ENCODE data around the gene HOGA1.
"Not testable (repeated sequence)": the region's sequence is repeated elsewhere in the genome, so short reads cannot be mapped to it uniquely, and the experiment has no call there.

Gene HOGA1

DNA sequence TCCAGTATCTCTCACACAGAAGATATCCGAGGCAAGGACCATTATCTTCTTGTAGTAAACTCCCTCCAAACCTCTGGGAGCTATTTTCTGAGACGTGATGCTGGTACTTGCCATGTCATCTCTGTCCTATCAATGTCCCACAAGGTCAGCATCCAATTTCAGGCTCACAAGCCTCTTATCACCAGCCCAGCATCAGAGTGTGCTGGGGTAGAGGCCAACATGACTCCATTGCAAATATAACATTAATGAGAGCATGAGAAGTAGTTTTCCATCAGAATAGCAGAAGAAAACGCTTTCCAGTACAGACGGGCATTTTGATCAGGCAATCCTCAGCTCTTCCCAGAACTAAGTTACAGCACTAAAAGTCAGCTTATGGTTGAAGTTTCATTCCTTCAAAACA is 43.5 kb downstream of the HOGA1 start:
- TF ChIP-seq CTCF (conservative IDR thresholded peaks at IDR 0.05; ENCODE audit: low read depth, low read length) = no peak
- no peak overlapping the region for H3K4me3 ChIP-seq (ENCODE audit: low read length)
- no peak for DNase-seq (ENCODE audit: low read depth)

DNA sequence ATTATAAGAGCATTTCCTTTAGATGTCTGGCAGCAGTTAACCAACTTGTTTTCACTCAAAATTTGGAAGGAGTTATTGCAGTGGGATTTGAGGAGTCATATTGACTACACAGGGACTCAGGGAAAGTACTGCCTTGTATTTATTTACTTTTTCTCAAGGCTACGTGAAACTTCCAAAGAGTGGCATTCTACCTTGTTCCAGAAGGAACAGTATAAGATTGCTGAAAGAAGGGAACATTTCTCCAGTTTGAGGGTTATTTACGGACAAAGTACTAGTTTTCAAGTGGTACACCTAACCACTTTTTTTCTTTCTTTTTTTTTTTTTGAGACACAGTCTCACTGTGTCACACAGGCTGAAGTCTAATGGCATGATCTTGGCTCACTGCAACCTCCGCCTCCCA is 44.0 kb downstream of the HOGA1 start:
- no peak overlapping the region for H3K4me3 ChIP-seq (ENCODE audit: low read length)
- no peak for TF ChIP-seq CTCF (conservative IDR thresholded peaks at IDR 0.05; ENCODE audit: low read depth, low read length)
- DNase-seq (ENCODE audit: low read depth) = no peak

GRCh38 chr10:97629289-97629688 is 45.1 kb downstream of the HOGA1 start:
- no peak for DNase-seq (ENCODE audit: low read depth)
- no peak for TF ChIP-seq CTCF (conservative IDR thresholded peaks at IDR 0.05; ENCODE audit: low read depth, low read length)
- no peak overlapping the region for H3K4me3 ChIP-seq (ENCODE audit: low read length)

DNA sequence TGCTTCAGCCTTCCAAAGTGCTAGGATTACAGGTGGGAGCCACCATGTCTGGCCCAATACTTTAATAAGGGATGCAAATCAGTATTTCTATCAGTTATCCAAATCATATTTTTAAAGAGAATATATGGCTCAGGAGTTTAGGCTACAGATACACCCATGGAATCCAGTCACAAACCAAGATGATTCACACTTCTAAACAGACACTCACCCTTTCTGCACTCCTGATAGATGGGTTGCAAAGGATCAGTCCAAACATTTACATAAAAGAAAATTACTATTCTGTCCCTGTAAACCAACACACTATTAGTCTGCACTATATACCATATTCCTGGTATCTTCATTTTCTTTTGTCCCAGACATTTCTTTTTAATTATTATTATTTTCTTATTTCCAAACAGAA is 46.9 kb downstream of the HOGA1 start:
- DNase-seq (ENCODE audit: low read depth) = no peak
- no peak for TF ChIP-seq CTCF (conservative IDR thresholded peaks at IDR 0.05; ENCODE audit: low read depth, low read length)
- H3K4me3 ChIP-seq (ENCODE audit: low read length) = no peak overlapping the region

- no peak for TF ChIP-seq CTCF (conservative IDR thresholded peaks at IDR 0.05; ENCODE audit: low read depth, low read length)
- peak; percentile 53 for DNase-seq (ENCODE audit: low read depth)
- peak within 1 kb of the TSS; percentile 89 for H3K4me3 ChIP-seq (ENCODE audit: low read length)
Observed at GRCh38 chr10:97632949-97633884, 49.0 kb downstream of the HOGA1 start, which contains the start of gene MORN4. MORN4 (minus strand) TSS chr10:97633500; CDS start chr10:97619653, 13,847 bp downstream.

- no peak for TF ChIP-seq CTCF (conservative IDR thresholded peaks at IDR 0.05; ENCODE audit: low read depth, low read length)
- H3K4me3 ChIP-seq (ENCODE audit: low read length) = peak overlapping the region; percentile 89
- no peak for DNase-seq (ENCODE audit: low read depth)
Observed at GRCh38 chr10:97633921-97634320, 49.7 kb downstream of the HOGA1 start.

GRCh38 chr10:97635577-97635976 is 51.4 kb downstream of the HOGA1 start:
- H3K4me3 ChIP-seq (ENCODE audit: low read length) = no peak overlapping the region
- DNase-seq (ENCODE audit: low read depth) = no peak
- TF ChIP-seq CTCF (conservative IDR thresholded peaks at IDR 0.05; ENCODE audit: low read depth, low read length) = no peak

- DNase-seq (ENCODE audit: low read depth); H3K4me3 ChIP-seq (ENCODE audit: low read length): not testable (repeated sequence)
Observed at GRCh38 chr10:97639090-97639489, 54.9 kb downstream of the HOGA1 start.

Data from retinal pigment epithelial cell (primary cell).